ENCODE measurements around the gene XCR1. TPM values are rescaled to one million over a fixed set of nuclear protein-coding genes. Genes with fewer than 3 reads are reported as not detected.

XCR1 gene
- polyA plus RNA-seq, 12 donors, result 0.09 to 2.7 (median 0.23) TPM; not detected in 2

GRCh38 chr3:45984331-45985312 is 42.7 kb downstream of the XCR1 start:
- peak; percentile 43 for DNase-seq

DNA sequence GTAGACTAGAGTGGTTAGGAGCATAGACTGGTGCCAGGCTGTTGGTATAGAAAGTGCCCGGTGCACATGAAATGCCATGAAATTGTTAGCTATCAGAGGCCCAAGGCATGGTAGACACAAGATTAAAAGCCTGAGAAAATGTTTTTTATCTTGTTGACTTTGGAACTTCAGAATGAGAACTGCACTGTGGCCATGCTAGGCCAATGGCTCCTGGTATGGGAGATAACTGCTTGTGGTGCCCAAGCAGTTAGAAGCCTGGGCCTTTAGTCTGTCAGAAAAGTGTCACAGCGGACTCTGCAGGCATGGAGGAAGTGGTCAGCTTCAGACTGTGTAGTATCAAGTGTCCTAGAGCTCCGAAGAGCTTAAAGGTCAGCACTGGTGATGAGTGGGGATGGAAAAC is 43.5 kb downstream of the XCR1 start:
- DNase-seq, result no peak

- no peak for DNase-seq
Measured at GRCh38 chr3:45981346-45982074, 45.8 kb downstream of the XCR1 start.

GRCh38 chr3:45980819-45981218 is 46.5 kb downstream of the XCR1 start:
- no peak for DNase-seq

- DNase-seq, result no peak
Measured at GRCh38 chr3:45980229-45980813, 47.0 kb downstream of the XCR1 start.

- DNase-seq, result no peak
Measured at GRCh38 chr3:45979378-45979777, 47.9 kb downstream of the XCR1 start.

DNA sequence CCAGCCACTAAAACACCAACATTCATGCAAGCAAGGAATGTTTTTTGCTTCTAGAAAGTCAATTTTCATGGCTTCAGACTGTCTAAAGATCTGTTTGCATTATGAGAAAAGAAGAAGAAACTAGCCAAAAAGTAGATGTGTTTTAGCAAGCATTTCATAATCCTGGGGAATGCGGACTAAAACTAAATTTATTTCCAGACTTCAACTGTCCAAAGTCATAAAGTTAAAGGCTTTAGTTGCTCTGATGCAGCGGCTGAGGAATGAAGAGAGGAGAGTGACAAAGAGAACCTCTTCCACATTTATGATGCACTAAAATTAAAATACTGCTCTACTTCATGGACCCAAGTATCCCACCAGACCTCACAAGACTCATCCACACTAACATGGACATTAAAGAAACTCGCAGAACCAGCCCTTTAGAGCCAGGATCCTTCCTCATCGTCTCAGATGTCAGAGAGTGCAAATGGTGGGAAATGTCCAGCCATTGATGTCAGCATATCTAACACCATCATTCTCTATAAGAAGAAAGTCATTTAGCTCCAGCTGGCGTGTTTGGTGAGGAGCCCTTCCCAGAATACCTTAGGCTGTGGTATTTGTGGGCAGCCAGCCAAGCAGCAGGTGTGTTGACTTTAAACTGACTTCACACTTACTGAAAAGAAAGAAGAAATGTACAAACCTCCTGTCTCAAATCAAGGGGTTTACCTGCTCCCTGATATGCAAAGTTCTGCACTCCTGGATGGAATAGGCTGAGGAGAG is 49.1 kb downstream of the XCR1 start:
- no peak for DNase-seq

DNA sequence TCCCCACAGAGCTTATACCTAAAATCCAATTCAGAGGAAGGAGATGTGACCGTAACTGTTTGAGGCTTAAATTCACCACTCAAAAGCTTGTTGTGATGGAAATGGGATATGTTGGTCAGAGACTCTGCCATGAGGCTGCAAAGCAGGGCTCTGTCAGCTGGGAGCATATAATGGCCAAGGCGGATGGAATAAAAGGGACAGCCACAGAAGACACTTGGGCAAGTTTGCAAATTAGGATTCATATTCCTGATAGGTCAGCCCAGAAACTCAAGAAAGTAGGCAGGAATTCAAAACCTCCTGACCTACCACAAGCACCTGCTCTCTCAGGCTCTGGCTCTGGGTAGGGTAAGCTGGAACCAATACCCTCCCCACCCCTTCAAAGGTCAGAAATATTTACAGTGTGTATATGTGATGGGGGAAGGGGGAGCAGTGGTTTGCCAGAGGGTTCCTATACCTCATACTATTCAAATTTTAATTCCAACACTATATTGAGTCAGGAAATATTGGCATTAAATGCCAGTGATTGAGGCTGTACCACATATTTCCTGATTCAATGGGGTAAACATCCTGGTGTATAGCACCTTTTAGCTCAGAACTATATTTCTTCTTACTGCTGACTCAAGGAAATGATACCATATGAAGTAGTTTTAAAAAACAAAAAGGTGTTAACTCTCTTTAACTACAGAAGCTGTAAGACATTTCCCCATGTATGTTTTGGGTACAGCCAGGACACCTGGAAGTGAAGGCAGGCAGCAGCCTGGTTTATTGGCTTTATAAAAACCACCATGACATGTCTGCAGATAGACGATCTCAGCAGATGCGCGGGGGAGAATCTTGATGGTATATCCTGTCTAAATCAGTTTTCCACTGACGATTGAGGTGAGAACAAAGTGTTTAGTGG is 50.8 kb downstream of the XCR1 start:
- no peak for DNase-seq

DNA sequence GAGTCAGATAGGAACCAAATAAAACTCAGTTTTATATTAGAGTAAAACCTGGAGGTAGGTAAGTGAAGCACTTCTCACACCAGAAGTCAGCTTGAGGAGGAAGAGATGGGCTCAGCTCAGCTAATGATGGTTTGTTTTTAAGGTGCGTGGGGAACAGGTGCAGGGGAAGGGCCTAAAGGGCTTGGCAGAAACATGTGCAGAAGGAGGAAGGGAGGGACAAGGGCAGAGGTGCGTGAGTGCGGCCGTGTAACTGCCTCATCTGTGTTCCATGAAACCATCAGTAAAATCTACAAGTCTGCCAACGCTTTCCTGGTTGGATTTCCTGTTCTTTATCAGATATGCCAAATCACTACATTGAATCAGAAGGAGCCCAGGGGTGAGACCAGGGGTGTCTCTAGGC is 51.6 kb downstream of the XCR1 start:
- no peak for DNase-seq

DNA sequence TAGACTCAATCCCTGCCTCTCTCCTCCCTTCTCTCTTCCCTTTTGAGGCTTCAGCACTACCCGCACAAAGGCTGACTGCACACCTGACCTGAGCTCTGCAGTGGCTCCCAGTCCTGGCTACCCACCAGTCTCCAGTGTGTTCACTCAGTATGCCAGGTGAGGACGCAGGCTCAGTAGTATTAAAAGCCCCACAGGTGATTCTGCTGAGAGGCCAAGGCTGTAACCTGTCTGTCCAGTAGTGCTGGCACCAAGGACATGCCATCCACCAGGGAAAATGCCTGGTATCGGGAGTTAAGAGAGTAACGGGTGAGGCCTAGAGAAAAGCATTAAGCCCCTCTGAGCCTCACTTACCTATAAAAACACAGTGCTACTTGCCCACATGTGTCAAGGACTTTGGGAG is 52.6 kb downstream of the XCR1 start:
- no peak for DNase-seq

- DNase-seq, result no peak
Measured at GRCh38 chr3:45972534-45973402, 54.5 kb downstream of the XCR1 start.

DNA sequence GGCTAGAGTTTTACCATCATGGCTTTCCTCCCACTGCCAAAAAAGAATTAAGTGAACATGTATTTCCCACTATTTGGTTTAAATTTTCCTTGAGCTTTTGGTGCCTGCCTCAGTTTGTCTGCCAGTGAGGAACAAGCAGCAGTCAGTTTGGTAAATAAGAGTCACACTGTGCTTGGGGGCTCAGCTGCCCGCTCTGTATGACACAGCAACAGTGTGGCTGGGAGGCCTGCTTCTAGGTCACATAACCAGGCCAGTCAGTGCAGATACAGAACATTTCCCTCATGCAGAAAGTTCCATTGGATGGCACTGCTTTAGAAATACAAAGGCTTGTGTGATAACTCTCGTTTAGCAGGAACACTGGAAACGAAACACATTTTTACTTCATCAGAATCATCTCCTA is 57.3 kb downstream of the XCR1 start:
- no peak for DNase-seq

GRCh38 chr3:45969116-45969515 is 58.2 kb downstream of the XCR1 start:
- DNase-seq, result no peak

GRCh38 chr3:45968706-45969105 is 58.6 kb downstream of the XCR1 start:
- no peak for DNase-seq

GRCh38 chr3:45968149-45968548 is 59.1 kb downstream of the XCR1 start:
- DNase-seq, result no peak

DNA sequence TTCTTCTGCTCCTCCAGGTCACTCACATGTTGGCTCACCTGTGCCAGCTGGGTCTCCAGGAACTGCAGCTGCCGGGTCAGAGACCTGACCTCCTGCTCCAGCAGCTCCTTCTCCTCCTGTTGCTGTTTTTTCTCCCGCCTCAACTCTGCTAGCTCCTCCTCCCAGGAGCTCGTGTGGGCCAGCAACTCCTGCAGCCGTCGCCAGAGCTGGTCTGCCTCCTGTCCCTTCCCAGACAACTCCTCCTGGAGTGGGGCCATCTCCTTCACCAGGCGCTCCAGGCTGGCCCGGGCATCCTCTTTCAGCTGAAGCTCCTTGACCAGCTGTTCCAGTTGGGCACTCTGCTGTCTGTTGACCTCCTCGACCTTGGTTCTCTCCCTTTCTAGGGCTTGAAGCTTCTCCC is 59.6 kb downstream of the XCR1 start:
- DNase-seq, result no peak

Measured in muscle of arm (tissue), 12 donors.